Neural progenitor cell (in vitro differentiated cells): ENCODE results near the gene LZTS2. TPM values are rescaled to one million over a fixed set of nuclear protein-coding genes. Genes with fewer than 3 reads are reported as not detected.

Experiments used
- DNase-seq: peaks from one replicate; pipeline ENCODE4 v3.0.0-alpha.2; 2016; ENCODE audit warnings: low spot score
- H2AFZ ChIP-seq: fragments of 200-600 bp; sonication (generic); replicated peaks from 2 replicates; pipeline ENCODE4 v1.6.1; 2016; ENCODE audit warnings: antibody characterized with exemption
- H3F3A ChIP-seq: fragments of 200-600 bp; sonication (generic); 2 replicates; pipeline ENCODE4 v1.6.1; 2016; ENCODE audit warnings: antibody characterized with exemption, low read depth
- H3K27ac ChIP-seq: fragments of 200-600 bp; sonication (generic); 2 replicates; pipeline ENCODE4 v1.5.1; 2016; ENCODE audit warnings: mild to moderate bottlenecking
- H3K27me3 ChIP-seq: fragments of 200-600 bp; sonication (generic); 2 replicates; pipeline ENCODE4 v1.6.1; 2016; ENCODE audit warnings: mild to moderate bottlenecking, moderate library complexity
- H3K36me3 ChIP-seq: fragments of 200-600 bp; sonication (generic); 2 replicates; pipeline ENCODE4 v1.5.1; 2016
- H3K4me1 ChIP-seq: fragments of 200-600 bp; sonication (generic); 2 replicates; pipeline ENCODE4 v1.6.1; 2016; ENCODE audit warnings: mixed run types
- H3K4me2 ChIP-seq: fragments of 200-600 bp; sonication (generic); 2 replicates; pipeline ENCODE4 v1.6.1; 2016
- H3K4me3 ChIP-seq: fragments of 200-600 bp; sonication (generic); 2 replicates; pipeline ENCODE4 v1.5.1; 2016
- H3K79me2 ChIP-seq: fragments of 200-600 bp; sonication (generic); 2 replicates; pipeline ENCODE4 v1.6.1; 2016; ENCODE audit warnings: low read depth
- H3K9ac ChIP-seq: fragments of 200-600 bp; sonication (generic); 2 replicates; pipeline ENCODE4 v1.6.1; 2016
- H3K9me3 ChIP-seq: fragments of 200-600 bp; sonication (generic); 2 replicates; pipeline ENCODE4 v1.5.1; 2016; ENCODE audit warnings: low read depth
- H4K20me1 ChIP-seq: fragments of 200-600 bp; sonication (generic); 2 replicates; pipeline ENCODE4 v1.6.1; 2016; ENCODE audit warnings: low read depth
- H3K27ac Mint-ChIP-seq: 3 replicates; pipeline ENCODE4 v1.8.0; 2021; ENCODE audit warnings: mixed read lengths
- H3K27me3 Mint-ChIP-seq: 2 replicates; pipeline ENCODE4 v1.8.0; 2022; ENCODE audit warnings: low read depth, mild to moderate bottlenecking, inconsistent platforms, moderate library complexity, mixed read lengths; ENCODE audit not compliant: insufficient read depth
- H3K36me3 Mint-ChIP-seq: 3 replicates; pipeline ENCODE4 v1.8.0; 2021; ENCODE audit warnings: mixed read lengths
- H3K4me1 Mint-ChIP-seq: 3 replicates; pipeline ENCODE4 v1.8.0; 2021; ENCODE audit warnings: mixed read lengths
- H3K4me3 Mint-ChIP-seq: 3 replicates; pipeline ENCODE4 v1.8.0; 2021; ENCODE audit warnings: mild to moderate bottlenecking, moderate library complexity, mixed read lengths
- H3K9me3 Mint-ChIP-seq: 3 replicates; pipeline ENCODE4 v1.8.0; 2020; ENCODE audit warnings: mixed read lengths
- EZH2 ChIP-seq: fragments of 200-600 bp; sonication (generic); IDR thresholded peaks from 2 replicates; pipeline ENCODE4 v1.6.1; 2017; ENCODE audit warnings: antibody characterized with exemption, mild to moderate bottlenecking, moderate library complexity
- EZH2phosphoT487 ChIP-seq: fragments of 200-600 bp; sonication (generic); IDR thresholded peaks from 2 replicates; pipeline ENCODE4 v1.6.1; 2017; ENCODE audit warnings: antibody characterized with exemption
- total RNA-seq: library from RNA; depleted of rRNA; stranded (reverse); fragments of >200 nt; gene quantifications from 2 replicates; pipeline ENCODE4 v1.2.3, GENCODE V29; 2015; ENCODE audit warnings: low replicate concordance
- TF ChIP-seq, protein P1 (sequence below): fragments of 200-600 bp; sonication (generic); IDR thresholded peaks from 2 replicates; pipeline ENCODE4 v1.5.1; 2017; ENCODE audit warnings: antibody characterized with exemption, mild to moderate bottlenecking

Gene LZTS2
- total RNA-seq, 1 donor from 2014 or later: 34.7 TPM

DNA sequence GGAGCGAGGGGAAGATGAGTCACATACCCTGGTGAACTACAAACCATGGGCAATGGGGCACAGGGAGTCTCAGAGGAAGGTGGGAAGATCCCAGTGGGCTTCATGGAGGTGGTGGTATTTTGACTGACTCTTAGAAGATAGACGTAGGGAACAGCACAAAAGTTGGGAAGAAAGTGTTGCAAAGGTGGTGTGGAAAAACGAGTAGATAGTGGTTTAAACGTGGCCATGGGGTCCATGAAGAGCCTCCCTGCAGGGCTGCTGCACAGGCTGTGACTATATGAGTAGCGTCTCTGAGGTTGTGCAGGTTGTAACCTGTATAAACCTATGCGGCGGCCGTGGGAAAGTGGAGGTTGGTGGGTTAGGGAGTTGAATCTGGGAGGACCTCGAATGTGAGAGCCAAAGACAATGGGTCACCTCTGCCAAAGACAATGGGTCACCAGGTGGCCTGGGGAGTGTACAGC lies 13.8 kb downstream of the LZTS2 start:
- Histone ChIP-seq H3K4me1 (peaks cover 19% of the 10 kb centered on the region), H3K9ac (no peak overlapping the region), H3F3A (peaks cover 17% of the 10 kb centered on the region), H3K4me3 (no peak overlapping the region), H2AFZ (no peak overlapping the region), H3K4me2 (no peak overlapping the region), H3K36me3 (no peaks in the 10 kb centered on the region), H3K79me2 (no peaks in the 10 kb centered on the region), H3K27ac (no peak overlapping the region), H3K9me3 (no peaks in the 10 kb centered on the region), H3K27me3 (peaks cover 41% of the 10 kb centered on the region), H4K20me1 (no peaks in the 10 kb centered on the region)
- H3K27ac Mint-ChIP-seq: no peak overlapping the region
- no peak for DNase-seq
- no peaks in the 10 kb centered on the region for H3K36me3 Mint-ChIP-seq
- H3K27me3 Mint-ChIP-seq: peaks cover 25% of the 10 kb centered on the region
- peaks cover 39% of the 10 kb centered on the region for H3K4me1 Mint-ChIP-seq
- peak overlapping the region; percentile 8 for H3K4me3 Mint-ChIP-seq
- H3K9me3 Mint-ChIP-seq: no peaks in the 10 kb centered on the region
- TF ChIP-seq, protein P1, sequence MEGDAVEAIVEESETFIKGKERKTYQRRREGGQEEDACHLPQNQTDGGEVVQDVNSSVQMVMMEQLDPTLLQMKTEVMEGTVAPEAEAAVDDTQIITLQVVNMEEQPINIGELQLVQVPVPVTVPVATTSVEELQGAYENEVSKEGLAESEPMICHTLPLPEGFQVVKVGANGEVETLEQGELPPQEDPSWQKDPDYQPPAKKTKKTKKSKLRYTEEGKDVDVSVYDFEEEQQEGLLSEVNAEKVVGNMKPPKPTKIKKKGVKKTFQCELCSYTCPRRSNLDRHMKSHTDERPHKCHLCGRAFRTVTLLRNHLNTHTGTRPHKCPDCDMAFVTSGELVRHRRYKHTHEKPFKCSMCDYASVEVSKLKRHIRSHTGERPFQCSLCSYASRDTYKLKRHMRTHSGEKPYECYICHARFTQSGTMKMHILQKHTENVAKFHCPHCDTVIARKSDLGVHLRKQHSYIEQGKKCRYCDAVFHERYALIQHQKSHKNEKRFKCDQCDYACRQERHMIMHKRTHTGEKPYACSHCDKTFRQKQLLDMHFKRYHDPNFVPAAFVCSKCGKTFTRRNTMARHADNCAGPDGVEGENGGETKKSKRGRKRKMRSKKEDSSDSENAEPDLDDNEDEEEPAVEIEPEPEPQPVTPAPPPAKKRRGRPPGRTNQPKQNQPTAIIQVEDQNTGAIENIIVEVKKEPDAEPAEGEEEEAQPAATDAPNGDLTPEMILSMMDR: no peak
- TF ChIP-seq EZH2: no peak
- no peak for TF ChIP-seq EZH2phosphoT487

DNA sequence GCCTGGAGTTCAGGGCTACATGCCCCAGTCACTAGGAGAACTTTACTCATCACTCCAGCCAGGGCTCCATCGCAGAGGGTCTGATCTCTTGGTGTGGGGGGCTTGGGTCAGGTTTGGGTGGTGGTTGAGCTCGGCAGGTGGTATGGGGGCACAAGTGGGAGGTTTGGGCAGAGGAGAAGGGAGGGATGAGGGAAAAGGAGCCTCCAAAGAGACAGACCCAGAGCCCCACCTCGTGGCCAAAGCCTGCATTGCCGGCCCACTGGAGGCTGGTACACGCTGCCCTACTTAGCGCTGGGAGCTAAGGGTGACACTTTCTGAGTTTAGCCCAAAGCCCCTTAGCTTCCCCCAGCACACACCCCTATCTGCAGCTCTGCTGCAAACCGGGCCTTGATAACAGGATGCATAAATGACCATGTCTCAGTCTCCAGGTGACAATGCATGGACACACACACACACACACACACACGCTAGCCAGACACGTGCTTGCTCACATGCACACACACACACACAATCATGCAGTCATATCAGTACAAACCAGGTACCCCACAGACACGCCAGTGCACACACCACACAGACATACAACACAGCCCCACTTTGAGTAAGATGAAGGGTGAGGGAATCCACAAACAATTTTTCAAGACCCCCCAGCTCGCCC lies 14.7 kb downstream of the LZTS2 start:
- Histone ChIP-seq H3K4me1 (peaks cover 16% of the 10 kb centered on the region), H3K4me2 (no peak overlapping the region), H3K27ac (no peak overlapping the region), H3K79me2 (no peaks in the 10 kb centered on the region), H3K4me3 (no peak overlapping the region), H3K27me3 (peaks cover 51% of the 10 kb centered on the region), H2AFZ (no peak overlapping the region), H3K9me3 (no peaks in the 10 kb centered on the region), H4K20me1 (no peaks in the 10 kb centered on the region), H3F3A (peaks cover 20% of the 10 kb centered on the region), H3K36me3 (no peaks in the 10 kb centered on the region), H3K9ac (no peak overlapping the region)
- DNase-seq: peak; percentile 77
- Mint-ChIP-seq H3K27ac (peak overlapping the region; percentile 76), H3K9me3 (no peaks in the 10 kb centered on the region), H3K27me3 (peaks cover 27% of the 10 kb centered on the region), H3K4me1 (peaks cover 40% of the 10 kb centered on the region), H3K36me3 (no peaks in the 10 kb centered on the region), H3K4me3 (peak overlapping the region; percentile 49)
- TF ChIP-seq, protein P1: peak; percentile 84
- TF ChIP-seq EZH2 (no peak), EZH2phosphoT487 (no peak)

DNA sequence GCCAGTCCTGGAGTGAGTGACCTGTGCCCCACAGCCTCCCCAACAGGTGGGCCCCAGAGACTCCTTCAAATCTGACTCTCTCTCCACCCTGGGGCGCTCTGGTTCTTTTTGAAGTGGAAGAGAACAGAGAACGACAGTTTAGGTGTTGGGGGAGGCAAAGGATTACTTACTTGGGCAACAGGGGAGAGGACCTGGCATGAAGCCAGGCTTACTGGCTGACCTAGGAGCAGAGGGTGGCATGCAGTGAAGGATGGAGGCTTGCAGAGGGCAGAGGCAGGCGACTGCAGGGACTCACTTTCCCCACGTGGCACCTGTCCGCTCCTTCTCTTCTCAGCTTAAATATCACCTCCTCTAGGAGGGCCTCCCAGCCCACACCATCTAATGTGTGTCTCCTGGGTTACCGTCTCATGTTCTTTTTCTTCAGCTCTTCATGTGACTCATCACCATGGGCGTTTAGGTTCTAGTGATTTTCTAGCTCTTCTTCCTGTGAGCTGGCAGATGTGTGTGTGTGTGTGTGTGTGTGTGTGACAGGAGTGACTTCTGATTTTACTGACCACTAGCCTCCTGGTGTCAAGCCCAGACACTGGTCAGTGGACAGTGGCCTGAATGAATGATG lies 15.5 kb downstream of the LZTS2 start:
- Mint-ChIP-seq H3K36me3 (no peaks in the 10 kb centered on the region), H3K27me3 (peaks cover 27% of the 10 kb centered on the region), H3K27ac (no peak overlapping the region), H3K9me3 (no peaks in the 10 kb centered on the region), H3K4me3 (peak overlapping the region; percentile 9), H3K4me1 (peaks cover 41% of the 10 kb centered on the region)
- H4K20me1 ChIP-seq: no peaks in the 10 kb centered on the region
- no peaks in the 10 kb centered on the region for H3K9me3 ChIP-seq
- no peak overlapping the region for H2AFZ ChIP-seq
- no peak overlapping the region for H3K27ac ChIP-seq
- H3K4me3 ChIP-seq: no peak overlapping the region
- H3K4me2 ChIP-seq: no peak overlapping the region
- no peaks in the 10 kb centered on the region for H3K36me3 ChIP-seq
- H3K4me1 ChIP-seq: peaks cover 16% of the 10 kb centered on the region
- peaks cover 20% of the 10 kb centered on the region for H3F3A ChIP-seq
- DNase-seq: no peak
- H3K9ac ChIP-seq: no peak overlapping the region
- peaks cover 58% of the 10 kb centered on the region for H3K27me3 ChIP-seq
- H3K79me2 ChIP-seq: no peaks in the 10 kb centered on the region
- TF ChIP-seq, protein P1: no peak
- TF ChIP-seq EZH2phosphoT487: no peak
- no peak for TF ChIP-seq EZH2
